ENCODE measurements around the gene DDIT4L. TPM values are rescaled to one million over a fixed set of nuclear protein-coding genes. Genes with fewer than 3 reads are reported as not detected.

The DDIT4L gene
- total RNA-seq, 1 donor from 2014 or later = 0.98 TPM

DNA sequence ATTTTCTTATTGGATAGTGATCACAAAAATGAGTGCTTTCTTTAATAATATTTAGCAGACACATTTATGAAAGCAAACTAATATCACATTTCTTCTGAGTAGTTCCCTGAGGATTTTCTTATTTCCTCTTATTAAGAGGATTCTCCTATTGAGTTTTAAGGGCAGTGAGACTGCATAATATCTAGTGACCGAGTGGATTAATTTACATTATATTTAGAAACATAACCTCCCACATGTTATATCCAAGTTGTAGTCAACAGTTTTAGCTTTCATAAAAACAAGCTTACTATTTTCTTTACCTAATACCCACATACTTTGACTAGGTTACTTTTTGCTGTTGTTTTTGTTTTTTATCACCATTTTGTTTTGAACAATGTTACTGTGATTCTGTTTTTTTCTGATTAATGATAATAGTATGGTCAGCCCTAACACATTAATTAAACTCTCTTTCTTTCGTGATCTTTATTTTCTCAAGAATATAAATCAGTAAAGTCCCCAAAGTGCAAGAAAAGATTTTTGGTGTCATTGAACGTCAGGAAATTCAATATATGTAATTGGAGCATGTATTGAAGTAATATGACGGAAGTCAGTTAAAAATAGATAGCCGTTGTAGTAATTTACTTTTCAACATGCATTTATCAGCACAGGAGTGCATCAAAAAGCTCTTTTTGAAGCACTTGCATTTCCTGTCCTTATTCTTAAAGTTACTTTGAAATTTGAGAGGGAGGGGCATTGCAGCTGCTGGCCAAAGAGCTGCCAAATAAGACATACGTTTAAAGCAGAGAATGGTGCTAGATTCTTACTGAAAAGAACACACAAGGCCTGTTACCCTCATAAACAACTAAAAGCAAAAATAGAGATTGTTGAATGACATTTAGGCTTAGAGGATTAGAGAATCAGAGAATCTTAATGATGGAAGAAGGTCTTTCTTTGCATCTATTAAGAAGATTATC, 25.2 kb downstream of the DDIT4L start:
- H3K36me3 ChIP-seq = no peaks in the 10 kb centered on the region
- H3K27ac ChIP-seq = no peak overlapping the region
- intact Hi-C loops (cut with DNase I) = no loop called here
- ATAC-seq (no peak), DNase-seq (no peak)
- H3K4me1 ChIP-seq = no peaks in the 10 kb centered on the region
- TF ChIP-seq, protein P1, sequence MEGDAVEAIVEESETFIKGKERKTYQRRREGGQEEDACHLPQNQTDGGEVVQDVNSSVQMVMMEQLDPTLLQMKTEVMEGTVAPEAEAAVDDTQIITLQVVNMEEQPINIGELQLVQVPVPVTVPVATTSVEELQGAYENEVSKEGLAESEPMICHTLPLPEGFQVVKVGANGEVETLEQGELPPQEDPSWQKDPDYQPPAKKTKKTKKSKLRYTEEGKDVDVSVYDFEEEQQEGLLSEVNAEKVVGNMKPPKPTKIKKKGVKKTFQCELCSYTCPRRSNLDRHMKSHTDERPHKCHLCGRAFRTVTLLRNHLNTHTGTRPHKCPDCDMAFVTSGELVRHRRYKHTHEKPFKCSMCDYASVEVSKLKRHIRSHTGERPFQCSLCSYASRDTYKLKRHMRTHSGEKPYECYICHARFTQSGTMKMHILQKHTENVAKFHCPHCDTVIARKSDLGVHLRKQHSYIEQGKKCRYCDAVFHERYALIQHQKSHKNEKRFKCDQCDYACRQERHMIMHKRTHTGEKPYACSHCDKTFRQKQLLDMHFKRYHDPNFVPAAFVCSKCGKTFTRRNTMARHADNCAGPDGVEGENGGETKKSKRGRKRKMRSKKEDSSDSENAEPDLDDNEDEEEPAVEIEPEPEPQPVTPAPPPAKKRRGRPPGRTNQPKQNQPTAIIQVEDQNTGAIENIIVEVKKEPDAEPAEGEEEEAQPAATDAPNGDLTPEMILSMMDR (IDR thresholded peaks at IDR 0.05) = no peak
- H3K9me3 ChIP-seq = no peaks in the 10 kb centered on the region
- H3K27me3 ChIP-seq = no peaks in the 10 kb centered on the region
- no peak overlapping the region for H3K4me3 ChIP-seq

DNA sequence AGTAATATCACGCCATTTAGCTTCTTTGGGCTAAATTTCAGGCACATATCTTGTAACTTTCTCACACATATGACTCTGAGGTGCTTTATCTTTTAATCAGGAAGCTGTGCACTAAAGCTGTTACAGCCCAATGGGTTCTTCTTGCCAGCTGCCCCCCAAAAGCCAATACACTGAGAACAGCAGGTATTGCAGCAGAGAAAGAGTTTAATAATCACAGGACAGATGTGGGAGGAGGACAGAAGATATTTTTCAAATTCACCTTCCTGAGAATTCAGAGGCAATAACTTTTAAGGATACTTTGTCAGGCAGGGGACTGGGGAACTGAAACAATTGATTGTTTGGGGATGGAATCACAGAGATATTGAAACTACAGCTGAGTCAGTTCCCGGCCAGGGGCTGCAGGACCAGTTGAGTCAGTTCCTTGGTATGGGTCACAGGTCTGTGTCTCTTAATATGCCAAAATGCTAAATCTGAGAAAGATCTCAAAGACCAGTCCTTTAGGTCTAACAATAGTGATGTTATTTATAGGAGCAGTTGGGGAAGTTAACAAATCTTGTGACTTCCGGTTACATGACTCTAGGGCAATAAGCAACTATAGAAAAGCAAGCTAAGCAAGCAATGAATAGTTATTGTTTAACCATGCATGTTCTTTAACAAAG, 28.1 kb downstream of the DDIT4L start:
- DNase-seq (no peak), ATAC-seq (no peak)
- Histone ChIP-seq H3K27me3 (no peaks in the 10 kb centered on the region), H3K4me1 (no peaks in the 10 kb centered on the region), H3K36me3 (no peaks in the 10 kb centered on the region), H3K9me3 (no peaks in the 10 kb centered on the region), H3K27ac (no peak overlapping the region), H3K4me3 (no peak overlapping the region)
- TF ChIP-seq, protein P1 (IDR thresholded peaks at IDR 0.05) = no peak
- intact Hi-C loops (cut with DNase I) = no loop called here

DNA sequence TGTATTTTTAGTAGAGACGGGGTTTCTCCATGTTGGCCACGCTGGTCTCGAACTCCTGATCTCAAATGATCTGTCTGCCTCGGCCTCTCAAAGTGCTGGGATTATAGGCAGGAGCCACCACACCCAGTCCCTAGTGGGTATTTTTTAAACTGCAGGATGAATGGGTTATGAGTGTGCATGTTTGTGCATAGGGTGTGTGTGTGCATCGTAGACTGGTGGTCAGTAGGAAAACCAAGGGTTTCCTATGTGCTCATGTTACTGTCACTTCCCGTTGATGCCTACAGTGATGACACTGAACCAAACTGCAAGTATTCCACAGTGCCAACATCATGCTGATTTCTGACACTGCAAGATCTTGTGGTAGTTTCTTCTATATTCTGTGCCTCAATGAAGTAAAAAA, 41.1 kb downstream of the DDIT4L start:
- ATAC-seq = no peak
- TF ChIP-seq, protein P1 (IDR thresholded peaks at IDR 0.05) = no peak
- Histone ChIP-seq H3K36me3 (no peaks in the 10 kb centered on the region), H3K9me3 (no peaks in the 10 kb centered on the region), H3K4me1 (no peaks in the 10 kb centered on the region), H3K27me3 (no peaks in the 10 kb centered on the region), H3K27ac (no peak overlapping the region), H3K4me3 (no peak overlapping the region)
- intact Hi-C loops (cut with DNase I) = no loop called here
- DNase-seq = no peak

DNA sequence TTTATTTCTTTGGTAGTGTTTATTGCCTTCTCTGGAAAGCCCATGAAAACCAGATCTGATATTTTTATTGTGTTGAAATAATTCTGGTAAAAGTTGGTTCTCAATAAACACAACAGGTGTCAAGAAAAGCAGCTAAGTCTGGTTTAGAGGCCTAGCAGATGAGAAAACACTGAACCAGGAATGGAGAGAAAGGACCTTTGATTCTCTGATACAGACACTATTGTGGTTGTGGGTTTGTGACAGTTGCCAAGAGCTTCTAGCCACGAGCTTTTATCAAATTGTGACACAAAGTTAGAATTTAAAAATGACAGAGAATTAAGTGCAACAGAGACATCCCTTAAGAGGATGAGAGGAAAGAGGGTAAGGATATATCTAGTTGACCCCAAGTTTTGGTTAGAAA, 42.6 kb downstream of the DDIT4L start:
- H3K4me3 ChIP-seq = no peak overlapping the region
- TF ChIP-seq, protein P1 (IDR thresholded peaks at IDR 0.05) = no peak
- H3K9me3 ChIP-seq = no peaks in the 10 kb centered on the region
- no peaks in the 10 kb centered on the region for H3K27me3 ChIP-seq
- no peaks in the 10 kb centered on the region for H3K36me3 ChIP-seq
- no peak overlapping the region for H3K27ac ChIP-seq
- DNase-seq (no peak), ATAC-seq (no peak)
- no peaks in the 10 kb centered on the region for H3K4me1 ChIP-seq
- intact Hi-C loops (cut with DNase I) = no loop called here

DNA sequence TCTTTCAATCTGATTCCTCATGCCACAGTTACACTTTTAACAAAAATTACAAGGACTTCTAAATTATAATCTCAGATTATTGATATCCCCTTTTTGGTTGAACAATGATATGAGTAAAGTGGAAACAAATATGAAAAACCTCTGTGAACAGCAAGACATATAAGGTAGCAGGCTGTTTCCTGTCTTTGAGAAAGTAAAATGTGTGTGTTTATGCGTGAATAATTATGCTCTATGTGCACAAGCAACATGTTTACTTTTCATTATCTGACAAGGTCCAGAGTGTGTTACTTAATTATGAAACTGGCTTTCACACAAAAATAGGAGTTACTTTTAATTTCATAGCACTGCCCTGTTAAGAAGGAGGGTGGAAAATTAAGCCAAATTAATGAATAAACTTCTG, 43.1 kb downstream of the DDIT4L start:
- H3K9me3 ChIP-seq = no peaks in the 10 kb centered on the region
- no peak overlapping the region for H3K27ac ChIP-seq
- H3K27me3 ChIP-seq = no peaks in the 10 kb centered on the region
- DNase-seq (no peak), ATAC-seq (no peak)
- H3K36me3 ChIP-seq = no peaks in the 10 kb centered on the region
- TF ChIP-seq, protein P1 (IDR thresholded peaks at IDR 0.05) = no peak
- intact Hi-C loops (cut with DNase I) = no loop called here
- H3K4me1 ChIP-seq = no peaks in the 10 kb centered on the region
- no peak overlapping the region for H3K4me3 ChIP-seq
